Transverse colon (tissue), 4 donors: ENCODE measurements around the gene CRYBA4. TPM values are rescaled to one million over a fixed set of nuclear protein-coding genes. Genes with fewer than 3 reads are reported as not detected.

Source experiments
- DNase-seq: peaks from one replicate; pipeline ENCODE4 v3.0.0-alpha.2; 2019
- H3K27ac ChIP-seq, 4 donors: fragments of 200-600 bp; sonication (generic); 2 replicates each; pipeline ENCODE4 v1.5.1; 2016 to 2018; ENCODE audit warnings: inconsistent platforms in 4 of 4
- H3K27me3 ChIP-seq: fragments of 200-600 bp; sonication (generic); 2 replicates; pipeline ENCODE4 v1.5.1; 2017; ENCODE audit warnings: inconsistent platforms
- H3K36me3 ChIP-seq, 4 donors: fragments of 200-600 bp; sonication (generic); 2 replicates each; pipeline ENCODE4 v1.5.1; 2017 to 2019; ENCODE audit warnings: inconsistent platforms in 4 of 4
- H3K4me1 ChIP-seq, 4 donors: fragments of 200-600 bp; sonication (generic); 2 replicates each; pipeline ENCODE4 v1.5.1; 2017 to 2020; ENCODE audit warnings: inconsistent platforms in 4 of 4
- H3K4me3 ChIP-seq, 4 donors: fragments of 200-600 bp; sonication (generic); 1 replicate in 1 of 4; 2 replicates in 3 of 4; pipeline versions ENCODE4 v1.5.1 to v1.6.1; 2017 to 2019; ENCODE audit warnings: inconsistent platforms in 4 of 4
- H3K9me3 ChIP-seq, 2 donors: fragments of 200-600 bp; sonication (generic); 2 replicates each; pipeline ENCODE4 v1.5.1; 2017 to 2019; ENCODE audit warnings: inconsistent platforms in 2 of 2
- EP300 ChIP-seq: sonication (generic); formaldehyde crosslinking; IDR thresholded peaks from one replicate; pipeline ENCODE4 v1.6.1; 2017; ENCODE audit warnings: antibody characterized with exemption, low read depth
- POLR2A ChIP-seq: fragments of 450-650 bp; IDR thresholded peaks from one replicate; pipeline ENCODE4 v1.6.1; 2016; ENCODE audit warnings: antibody characterized with exemption, mild to moderate bottlenecking, moderate library complexity
- POLR2AphosphoS5 ChIP-seq, 3 donors: sonication (generic); formaldehyde crosslinking; IDR thresholded peaks; one replicate each; pipeline ENCODE4 v1.6.1; 2016; ENCODE audit warnings: antibody characterized with exemption in 3 of 3
- WGBS, 2 donors: methylation state at CpG; one replicate each; pipeline ENCODE4 v1.1.5; 2018; ENCODE audit warnings: low coverage in 1 of 2; 5-methylcytosine and 5-hydroxymethylcytosine counted together
- in situ Hi-C, 4 donors: fragments of 200-750 bp; cut with MboI; loops; one replicate each; pipeline versions ENCODE4 v1.15.0 to v1.15.1; 2017; ENCODE audit warnings: low sequenced_read_pairs in 3 of 4, low pct_ligation_motif_present in 1 of 4, low pct_unique_long_range_greater_than_20kb in 1 of 4
- intact Hi-C: fragments of 100-400 bp; cut with DNase I; formaldehyde crosslinking; loops from one replicate; pipeline ENCODE4 v1.15.1; 2023; ENCODE audit warnings: low total_unique reads
- total RNA-seq, 4 donors: library from RNA; depleted of rRNA; stranded (reverse); fragments of >200 nt; gene quantifications; one replicate each; pipeline ENCODE4 v1.1.0, GENCODE V29; 2016
- TF ChIP-seq, protein P1 (sequence below), 5 experiments: fragments of 200-600 bp in 3 of 5; fragments of 450-650 bp in 2 of 5; sonication (generic) in 3 of 5; IDR thresholded peaks; 1 replicate in 2 of 5; 2 replicates in 3 of 5; pipeline ENCODE4 v1.5.1; 2016 to 2017; ENCODE audit warnings: antibody characterized with exemption in 5 of 5, inconsistent platforms in 3 of 5, mild to moderate bottlenecking in 2 of 5, moderate library complexity in 1 of 5

Gene CRYBA4
- total RNA-seq, 4 donors from 2014 or later = not detected

DNA sequence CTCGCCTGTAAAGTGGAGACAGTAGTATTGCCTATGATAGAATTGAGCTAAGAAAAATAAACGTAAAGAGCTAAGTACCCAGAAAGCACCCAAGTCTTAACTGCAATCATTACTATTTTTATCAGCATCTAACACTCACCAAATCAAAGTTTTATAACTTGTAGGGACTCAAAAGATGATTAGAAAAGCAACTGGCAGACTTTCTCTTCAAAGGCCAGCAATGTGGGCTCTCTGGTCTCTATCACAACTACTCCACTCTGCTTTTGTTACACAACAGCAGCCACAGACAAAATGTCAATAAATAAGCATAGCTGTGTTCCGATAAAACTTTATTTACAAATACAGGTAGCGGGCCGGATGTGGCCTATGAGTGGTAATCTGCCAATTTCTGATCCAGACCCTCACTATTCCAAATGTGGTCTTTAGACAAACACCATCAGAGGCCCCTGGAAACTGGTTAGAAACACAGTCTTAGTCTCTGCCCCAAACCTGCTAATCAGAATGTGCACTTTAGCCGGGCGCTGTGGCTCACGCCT lies 40.1 kb upstream of the CRYBA4 start:
- in situ Hi-C loops = no loop called here
- no peak for DNase-seq
- WGBS, 2 donors = 93 to 98% methylated on average over 3 to 8 of the region's 8 CpGs
- TF ChIP-seq POLR2A = no peak
- TF ChIP-seq, protein P1, sequence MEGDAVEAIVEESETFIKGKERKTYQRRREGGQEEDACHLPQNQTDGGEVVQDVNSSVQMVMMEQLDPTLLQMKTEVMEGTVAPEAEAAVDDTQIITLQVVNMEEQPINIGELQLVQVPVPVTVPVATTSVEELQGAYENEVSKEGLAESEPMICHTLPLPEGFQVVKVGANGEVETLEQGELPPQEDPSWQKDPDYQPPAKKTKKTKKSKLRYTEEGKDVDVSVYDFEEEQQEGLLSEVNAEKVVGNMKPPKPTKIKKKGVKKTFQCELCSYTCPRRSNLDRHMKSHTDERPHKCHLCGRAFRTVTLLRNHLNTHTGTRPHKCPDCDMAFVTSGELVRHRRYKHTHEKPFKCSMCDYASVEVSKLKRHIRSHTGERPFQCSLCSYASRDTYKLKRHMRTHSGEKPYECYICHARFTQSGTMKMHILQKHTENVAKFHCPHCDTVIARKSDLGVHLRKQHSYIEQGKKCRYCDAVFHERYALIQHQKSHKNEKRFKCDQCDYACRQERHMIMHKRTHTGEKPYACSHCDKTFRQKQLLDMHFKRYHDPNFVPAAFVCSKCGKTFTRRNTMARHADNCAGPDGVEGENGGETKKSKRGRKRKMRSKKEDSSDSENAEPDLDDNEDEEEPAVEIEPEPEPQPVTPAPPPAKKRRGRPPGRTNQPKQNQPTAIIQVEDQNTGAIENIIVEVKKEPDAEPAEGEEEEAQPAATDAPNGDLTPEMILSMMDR (IDR thresholded peaks at IDR 0.05) = no peak
- no peak for TF ChIP-seq POLR2AphosphoS5 (IDR thresholded peaks at IDR 0.05)
- TF ChIP-seq EP300 = no peak
- H3K27ac ChIP-seq = no peak overlapping the region
- H3K4me3 ChIP-seq = no peak overlapping the region
- no peaks in the 10 kb centered on the region for H3K9me3 ChIP-seq
- H3K4me1 ChIP-seq = peaks cover 0 to 22% (median under 1%) of the 10 kb centered on the region in 4 donors
- no peaks in the 10 kb centered on the region for H3K36me3 ChIP-seq
- no peaks in the 10 kb centered on the region for H3K27me3 ChIP-seq
- intact Hi-C loops = no loop called here

DNA sequence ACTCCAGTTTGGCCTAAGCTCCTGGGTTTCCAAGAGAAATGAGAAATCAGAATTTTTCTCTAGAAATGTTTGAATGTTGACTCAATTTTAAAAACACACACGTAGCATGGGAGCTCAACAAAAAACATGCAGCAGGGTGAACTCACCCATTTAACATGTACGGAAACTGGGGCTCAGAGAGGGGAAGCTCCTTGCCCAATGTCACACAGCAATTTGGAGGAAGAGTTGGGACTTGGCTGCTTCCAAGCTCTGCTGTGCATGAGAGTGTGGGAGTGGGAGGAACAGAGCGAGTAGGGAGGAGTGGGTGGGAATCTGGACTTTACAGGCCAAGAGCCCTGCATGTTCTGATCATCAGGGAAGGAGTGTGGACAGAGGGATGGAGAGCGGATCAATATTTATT lies 37.8 kb upstream of the CRYBA4 start:
- intact Hi-C loops (no loop called here), in situ Hi-C loops (no loop called here)
- 71 to 100% methylated on average over 2 to 4 of the region's 4 CpGs for WGBS, 2 donors
- Histone ChIP-seq H3K9me3 (no peaks in the 10 kb centered on the region), H3K27ac (no peak overlapping the region), H3K4me3 (no peak overlapping the region), H3K36me3 (no peaks in the 10 kb centered on the region), H3K4me1 (peaks cover 0 to 30% (median 3%) of the 10 kb centered on the region in 4 donors), H3K27me3 (no peaks in the 10 kb centered on the region)
- DNase-seq = no peak
- TF ChIP-seq POLR2A = no peak
- no peak for TF ChIP-seq EP300
- TF ChIP-seq POLR2AphosphoS5 (IDR thresholded peaks at IDR 0.05) = no peak
- TF ChIP-seq, protein P1 (IDR thresholded peaks at IDR 0.05) = no peak

DNA sequence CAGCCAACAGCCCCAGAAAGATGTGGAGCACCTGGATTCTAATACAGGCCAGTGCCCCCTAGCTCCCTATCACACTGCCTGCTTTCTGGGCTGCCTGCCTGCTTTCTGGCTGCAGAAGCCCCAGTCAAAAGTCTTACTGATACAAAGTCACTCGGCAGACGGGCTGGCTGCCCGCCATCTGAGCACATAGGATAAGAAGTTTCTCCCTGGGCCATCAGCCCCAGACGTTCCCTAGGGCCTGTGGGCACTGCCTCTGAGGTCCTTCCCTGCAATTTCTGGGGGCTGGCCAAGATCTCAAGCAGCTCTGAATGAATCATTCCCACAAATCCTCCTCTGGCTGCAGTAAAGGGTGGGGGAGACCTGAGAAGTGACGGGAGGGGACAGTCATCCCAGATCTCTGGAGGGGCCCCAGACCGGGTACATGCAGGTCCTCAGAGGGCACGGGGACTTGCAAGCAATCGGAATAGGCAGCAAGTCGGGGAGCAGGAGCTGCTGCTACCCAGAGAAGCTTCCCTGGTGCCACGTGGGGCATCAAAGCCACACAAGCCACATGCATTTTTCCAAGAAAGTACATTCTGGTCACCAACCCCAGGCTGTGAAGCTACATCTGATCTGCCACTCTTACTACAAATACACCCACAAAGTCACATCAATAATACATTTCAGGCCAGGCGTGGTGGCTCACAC lies 36.5 kb upstream of the CRYBA4 start:
- Histone ChIP-seq H3K36me3 (no peaks in the 10 kb centered on the region), H3K9me3 (no peaks in the 10 kb centered on the region), H3K27me3 (no peaks in the 10 kb centered on the region), H3K4me1 (peaks cover 0 to 24% (median 3%) of the 10 kb centered on the region in 4 donors), H3K27ac (no peak overlapping the region), H3K4me3 (no peak overlapping the region)
- in situ Hi-C loops = no loop called here
- intact Hi-C loops = no loop called here
- 62% methylated on average over 10 of the region's 11 CpGs; no CpG with 5 or more reads in 1 of the 2 donors for WGBS, 2 donors
- TF ChIP-seq POLR2AphosphoS5 (IDR thresholded peaks at IDR 0.05) (no peak), POLR2A (no peak), EP300 (no peak)
- TF ChIP-seq, protein P1 (IDR thresholded peaks at IDR 0.05) = no peak
- no peak for DNase-seq

DNA sequence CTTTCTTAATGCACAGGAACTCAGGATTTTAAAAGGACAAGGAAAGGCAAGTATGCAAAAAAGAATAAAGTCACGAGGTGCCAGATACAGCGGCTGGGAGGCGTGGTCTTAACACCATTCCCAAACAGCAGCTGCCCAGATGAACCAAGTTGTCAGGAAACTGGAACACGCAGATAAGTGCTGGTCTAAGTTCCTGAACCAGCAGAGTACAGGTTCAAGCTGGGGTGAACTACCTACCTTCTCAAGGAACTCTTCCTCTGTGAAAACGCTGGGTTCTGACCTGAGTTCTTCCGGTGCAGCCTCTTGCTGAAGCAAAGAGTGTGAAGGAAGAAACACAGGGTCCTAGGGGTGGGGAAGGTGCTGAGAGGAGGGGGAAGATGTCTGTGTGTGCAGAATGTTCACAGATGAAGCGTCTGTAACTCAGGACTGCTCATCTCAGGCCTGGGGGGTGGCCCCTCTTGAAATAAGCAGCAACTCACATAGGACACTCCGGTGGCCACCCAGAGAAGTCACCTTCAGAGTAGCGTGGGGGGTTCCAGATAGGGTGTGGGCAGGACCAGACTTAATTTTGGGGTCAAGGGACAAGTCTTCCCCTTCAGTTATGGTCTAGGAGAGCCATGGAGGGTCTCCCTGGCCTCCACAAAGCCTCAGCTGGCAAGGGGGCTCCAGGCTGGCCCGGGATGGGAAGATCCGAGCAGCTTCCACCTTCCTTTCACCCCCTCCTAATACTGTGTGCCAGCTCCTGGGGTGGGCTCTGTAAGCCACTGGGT lies 35.0 kb upstream of the CRYBA4 start:
- Histone ChIP-seq H3K9me3 (no peaks in the 10 kb centered on the region), H3K27me3 (no peaks in the 10 kb centered on the region), H3K4me1 (peaks cover 0 to 32% (median 6%) of the 10 kb centered on the region in 4 donors), H3K4me3 (no peak overlapping the region), H3K36me3 (no peaks in the 10 kb centered on the region), H3K27ac (peak overlapping the region in 2 of 4 donors; percentile 23 to 37)
- intact Hi-C loops = no loop called here
- no peak for TF ChIP-seq EP300
- TF ChIP-seq POLR2AphosphoS5 (IDR thresholded peaks at IDR 0.05) = no peak
- TF ChIP-seq, protein P1 (IDR thresholded peaks at IDR 0.05) = no peak
- no peak for TF ChIP-seq POLR2A
- in situ Hi-C loops = no loop called here
- WGBS, 2 donors = 38 to 57% methylated on average over 6 to 11 of the region's 11 CpGs
- DNase-seq = peak; percentile 28
